Keratinocyte (primary cell): ENCODE results near the gene RTN1. TPM values are rescaled to one million over a fixed set of nuclear protein-coding genes. Genes with fewer than 3 reads are reported as not detected.

Source experiments
- DNase-seq: peaks from one replicate; pipeline ENCODE4 v3.0.0-alpha.2; 2011; ENCODE audit warnings: low read depth, missing footprints, low spot score
- FAIRE-seq: peaks from 2 replicates; lab custom pipeline; 2011; peaks lifted over from hg19 to GRCh38; lab: Jason Lieb, UNC
- H2AFZ ChIP-seq: 2 replicates; pipeline ENCODE4 v1.6.0; 2012; ENCODE audit warnings: low read length, control low read depth, inconsistent platforms; ENCODE audit not compliant: control insufficient read depth
- H3K27ac ChIP-seq: 2 replicates; pipeline ENCODE4 v1.5.1; 2011; ENCODE audit warnings: low read length; ENCODE audit not compliant: control insufficient read depth, insufficient read depth
- H3K27me3 ChIP-seq: 3 replicates; pipeline ENCODE4 v1.6.0; 2011; ENCODE audit warnings: low read length; ENCODE audit not compliant: control insufficient read depth, insufficient read depth; ENCODE audit errors: extremely low read depth
- H3K36me3 ChIP-seq, 2 experiments: 2 replicates in 1 of 2; 3 replicates in 1 of 2; pipeline ENCODE4 v1.5.1; 2011; ENCODE audit warnings: low read length in 2 of 2, mild to moderate bottlenecking in 1 of 2; ENCODE audit not compliant: control insufficient read depth in 2 of 2, insufficient read depth in 2 of 2; ENCODE audit errors: extremely low read depth in 1 of 2
- H3K4me1 ChIP-seq: 3 replicates; pipeline ENCODE4 v1.5.1; 2011; ENCODE audit warnings: low read length; ENCODE audit not compliant: control insufficient read depth, insufficient read depth; ENCODE audit errors: extremely low read depth
- H3K4me2 ChIP-seq: 3 replicates; pipeline ENCODE4 v1.6.0; 2011; ENCODE audit warnings: low read depth, low read length; ENCODE audit not compliant: control insufficient read depth, insufficient read depth; ENCODE audit errors: extremely low read depth
- H3K4me3 ChIP-seq, 3 experiments: fragments of 200-600 bp in 1 of 3; sonication (generic) in 1 of 3; 2 replicates in 2 of 3; 3 replicates in 1 of 3; pipeline ENCODE4 v1.5.1; 2011 to 2016; ENCODE audit warnings: low read length in 3 of 3, mild to moderate bottlenecking in 3 of 3, control low read depth in 2 of 3, inconsistent platforms in 1 of 3, low read depth in 1 of 3, mixed read lengths in 1 of 3, mixed run types in 1 of 3, moderate library complexity in 1 of 3; ENCODE audit not compliant: control insufficient read depth in 2 of 3, insufficient read depth in 2 of 3; ENCODE audit errors: extremely low read depth in 1 of 3
- H3K79me2 ChIP-seq: 2 replicates; pipeline ENCODE4 v1.6.0; 2012; ENCODE audit warnings: low read length; ENCODE audit not compliant: control insufficient read depth, insufficient read depth
- H3K9ac ChIP-seq: 3 replicates; pipeline ENCODE4 v1.6.0; 2011; ENCODE audit warnings: low read length; ENCODE audit not compliant: control insufficient read depth, insufficient read depth; ENCODE audit errors: extremely low read depth
- H3K9me1 ChIP-seq: 3 replicates; pipeline ENCODE4 v1.6.0; 2011; ENCODE audit warnings: low read length; ENCODE audit not compliant: control insufficient read depth, insufficient read depth; ENCODE audit errors: extremely low read depth
- H3K9me3 ChIP-seq: 2 replicates; pipeline ENCODE4 v1.5.1; 2012; ENCODE audit warnings: low read depth, low read length; ENCODE audit not compliant: control insufficient read depth
- H4K20me1 ChIP-seq: 3 replicates; pipeline ENCODE4 v1.6.0; 2011; ENCODE audit warnings: low read length; ENCODE audit not compliant: control insufficient read depth, insufficient read depth; ENCODE audit errors: extremely low read depth
- EZH2 ChIP-seq: IDR thresholded peaks from one replicate; pipeline ENCODE4 v1.6.1; 2012; ENCODE audit warnings: inconsistent platforms, mild to moderate bottlenecking, low read length, moderate library complexity
- dilution Hi-C: fragments of 300-500 bp; cut with MboI; formaldehyde crosslinking; loops from one replicate; pipeline ENCODE4 v1.7.0; 2020; ENCODE audit warnings: low sequenced_read_pairs; ENCODE audit not compliant: extremely low pct_ligation_motif_present
- polyA plus RNA-seq, 5 experiments: library from polyadenylated mRNA; depleted of rRNA in 3 of 5; stranded (reverse) in 3 of 5; stranded (forward) in 1 of 5; unstranded in 1 of 5; fragments of >200 nt; gene quantifications; 1 replicate in 1 of 5; 2 replicates in 3 of 5; 3 replicates in 1 of 5; pipeline versions ENCODE4 v1.2.1 to v1.2.3, GENCODE V29; 2011 to 2012; ENCODE audit warnings: missing spikeins in 2 of 5, low read depth in 1 of 5, low replicate concordance in 1 of 5
- TF ChIP-seq, protein P1 (sequence below), 3 experiments: IDR thresholded peaks in 1 of 3; conservative IDR thresholded peaks in 1 of 3; optimal IDR thresholded peaks in 1 of 3; 2 replicates in 2 of 3; 3 replicates in 1 of 3; pipeline versions ENCODE3 to v1.5.1; 2011; ENCODE audit warnings: low read length in 3 of 3, mild to moderate bottlenecking in 3 of 3, moderate library complexity in 2 of 3, control low read depth in 1 of 3, inconsistent platforms in 1 of 3; ENCODE audit not compliant: insufficient read depth in 2 of 3; ENCODE audit errors: extremely low read depth in 1 of 3

RTN1 gene
- polyA plus RNA-seq, 1 donor (not counting 4 experiments of a cell fraction or from before 2014, with no cell fraction given): 0.05 TPM

DNA sequence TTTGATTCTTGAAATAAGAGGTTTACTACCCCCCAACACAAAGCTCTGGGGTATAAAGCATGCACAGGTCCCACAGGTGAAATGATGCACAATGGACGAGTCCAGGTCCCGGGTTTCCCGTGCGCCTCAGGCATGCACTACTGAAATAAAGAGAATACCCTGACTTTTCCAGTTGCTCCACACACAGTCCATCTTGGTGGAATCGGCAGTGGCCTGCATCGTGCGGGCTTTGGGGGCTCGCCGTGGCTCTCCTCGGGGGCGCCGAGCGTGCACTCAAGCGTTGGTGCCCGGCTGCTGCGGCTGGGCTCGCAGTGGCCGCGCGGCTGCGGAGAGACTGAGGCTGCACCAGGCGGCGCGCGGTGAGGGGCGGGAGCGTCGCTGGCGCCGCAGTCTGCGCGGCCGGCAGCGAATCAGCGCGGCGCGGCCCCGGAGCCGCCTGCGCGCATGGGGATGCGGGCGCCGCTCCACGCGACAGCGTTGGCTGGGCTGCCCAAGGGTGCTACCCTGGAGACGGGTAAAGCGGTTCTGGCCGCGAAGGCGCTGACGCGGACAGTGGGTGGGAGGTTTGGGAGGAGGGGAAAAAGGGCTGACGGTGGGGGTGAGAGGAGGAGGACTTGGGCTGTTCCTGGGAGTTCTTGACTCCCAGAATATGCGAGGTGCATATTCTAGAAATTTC lies 240.2 kb downstream of the RTN1 start:
- peak overlapping the region; percentile 10 for H3K4me2 ChIP-seq
- DNase-seq: no peak
- H4K20me1 ChIP-seq: no peaks in the 10 kb centered on the region
- no peaks in the 10 kb centered on the region for H3K9me3 ChIP-seq
- TF ChIP-seq EZH2: no peak
- TF ChIP-seq, protein P1, sequence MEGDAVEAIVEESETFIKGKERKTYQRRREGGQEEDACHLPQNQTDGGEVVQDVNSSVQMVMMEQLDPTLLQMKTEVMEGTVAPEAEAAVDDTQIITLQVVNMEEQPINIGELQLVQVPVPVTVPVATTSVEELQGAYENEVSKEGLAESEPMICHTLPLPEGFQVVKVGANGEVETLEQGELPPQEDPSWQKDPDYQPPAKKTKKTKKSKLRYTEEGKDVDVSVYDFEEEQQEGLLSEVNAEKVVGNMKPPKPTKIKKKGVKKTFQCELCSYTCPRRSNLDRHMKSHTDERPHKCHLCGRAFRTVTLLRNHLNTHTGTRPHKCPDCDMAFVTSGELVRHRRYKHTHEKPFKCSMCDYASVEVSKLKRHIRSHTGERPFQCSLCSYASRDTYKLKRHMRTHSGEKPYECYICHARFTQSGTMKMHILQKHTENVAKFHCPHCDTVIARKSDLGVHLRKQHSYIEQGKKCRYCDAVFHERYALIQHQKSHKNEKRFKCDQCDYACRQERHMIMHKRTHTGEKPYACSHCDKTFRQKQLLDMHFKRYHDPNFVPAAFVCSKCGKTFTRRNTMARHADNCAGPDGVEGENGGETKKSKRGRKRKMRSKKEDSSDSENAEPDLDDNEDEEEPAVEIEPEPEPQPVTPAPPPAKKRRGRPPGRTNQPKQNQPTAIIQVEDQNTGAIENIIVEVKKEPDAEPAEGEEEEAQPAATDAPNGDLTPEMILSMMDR (optimal IDR thresholded peaks at IDR 0.05 in 1 of 3, IDR thresholded peaks at IDR 0.05 in 1 of 3, conservative IDR thresholded peaks at IDR 0.05 in 1 of 3; ENCODE audit: extremely low read depth in 1 of 3, insufficient read depth in 2 of 3, low read length in 3 of 3): no peak
- no peak overlapping the region for H3K4me3 ChIP-seq
- no peak overlapping the region for H2AFZ ChIP-seq
- no peaks in the 10 kb centered on the region for H3K36me3 ChIP-seq
- no peaks in the 10 kb centered on the region for H3K9me1 ChIP-seq
- no peaks in the 10 kb centered on the region for H3K79me2 ChIP-seq
- H3K27me3 ChIP-seq: peaks cover 35% of the 10 kb centered on the region
- no peaks in the 10 kb centered on the region for H3K4me1 ChIP-seq
- H3K27ac ChIP-seq: no peak overlapping the region
- FAIRE-seq: no peak
- no peak overlapping the region for H3K9ac ChIP-seq
- dilution Hi-C loops: no loop called here

- no peak overlapping the region for H3K27ac ChIP-seq
- H4K20me1 ChIP-seq: no peaks in the 10 kb centered on the region
- no peak overlapping the region for H2AFZ ChIP-seq
- peaks cover 35% of the 10 kb centered on the region for H3K27me3 ChIP-seq
- no peak overlapping the region for H3K9ac ChIP-seq
- no peaks in the 10 kb centered on the region for H3K4me1 ChIP-seq
- no peak for FAIRE-seq
- DNase-seq: no peak
- no peaks in the 10 kb centered on the region for H3K9me3 ChIP-seq
- dilution Hi-C loops: no loop called here
- H3K4me3 ChIP-seq: no peak overlapping the region
- H3K4me2 ChIP-seq: peak overlapping the region; percentile 10
- TF ChIP-seq, protein P1 (optimal IDR thresholded peaks at IDR 0.05 in 1 of 3, IDR thresholded peaks at IDR 0.05 in 1 of 3, conservative IDR thresholded peaks at IDR 0.05 in 1 of 3; ENCODE audit: extremely low read depth in 1 of 3, insufficient read depth in 2 of 3, low read length in 3 of 3): no peak
- no peak for TF ChIP-seq EZH2
- no peaks in the 10 kb centered on the region for H3K36me3 ChIP-seq
- H3K79me2 ChIP-seq: no peaks in the 10 kb centered on the region
- no peaks in the 10 kb centered on the region for H3K9me1 ChIP-seq
Observed at GRCh38 chr14:59629444-59630287, 240.9 kb downstream of the RTN1 start.
